HG03342 (cell line): ENCODE data around the gene RTN4.

Experiments
- ATAC-seq: cut with Tn5 transposase; IDR thresholded peaks from one replicate; pipeline ENCODE4 v1.9.1; 2021; ENCODE audit warnings: mild to moderate bottlenecking, moderate library complexity; ENCODE audit not compliant: unreplicated experiment

Gene RTN4

GRCh38 chr2:55045780-55046179, 4.5 kb downstream of the RTN4 start:
- no peak for ATAC-seq

- ATAC-seq, result no peak
Measured at GRCh38 chr2:55043841-55044240, 6.4 kb downstream of the RTN4 start.

DNA sequence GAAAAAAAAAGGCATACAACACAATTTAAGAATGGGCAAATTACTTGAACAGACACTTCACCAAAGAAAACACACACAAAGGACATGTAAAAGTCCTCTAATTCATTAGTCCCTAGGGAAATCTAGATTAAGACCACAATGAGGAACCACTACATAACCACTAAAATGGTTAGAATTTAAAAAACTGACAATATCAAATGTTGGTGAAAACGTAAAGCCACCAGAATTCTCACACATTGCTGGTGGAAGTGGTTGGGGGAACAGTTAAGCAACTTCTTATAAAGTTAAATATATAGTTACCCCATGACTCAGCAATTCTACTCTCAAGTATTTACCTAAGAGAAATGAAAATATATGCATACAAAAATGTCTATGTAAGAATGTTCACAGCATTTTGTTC, 11.8 kb downstream of the RTN4 start:
- no peak for ATAC-seq

GRCh38 chr2:55035716-55036115, 14.5 kb downstream of the RTN4 start:
- no peak for ATAC-seq

GRCh38 chr2:55033921-55034320, 16.3 kb downstream of the RTN4 start:
- no peak for ATAC-seq

DNA sequence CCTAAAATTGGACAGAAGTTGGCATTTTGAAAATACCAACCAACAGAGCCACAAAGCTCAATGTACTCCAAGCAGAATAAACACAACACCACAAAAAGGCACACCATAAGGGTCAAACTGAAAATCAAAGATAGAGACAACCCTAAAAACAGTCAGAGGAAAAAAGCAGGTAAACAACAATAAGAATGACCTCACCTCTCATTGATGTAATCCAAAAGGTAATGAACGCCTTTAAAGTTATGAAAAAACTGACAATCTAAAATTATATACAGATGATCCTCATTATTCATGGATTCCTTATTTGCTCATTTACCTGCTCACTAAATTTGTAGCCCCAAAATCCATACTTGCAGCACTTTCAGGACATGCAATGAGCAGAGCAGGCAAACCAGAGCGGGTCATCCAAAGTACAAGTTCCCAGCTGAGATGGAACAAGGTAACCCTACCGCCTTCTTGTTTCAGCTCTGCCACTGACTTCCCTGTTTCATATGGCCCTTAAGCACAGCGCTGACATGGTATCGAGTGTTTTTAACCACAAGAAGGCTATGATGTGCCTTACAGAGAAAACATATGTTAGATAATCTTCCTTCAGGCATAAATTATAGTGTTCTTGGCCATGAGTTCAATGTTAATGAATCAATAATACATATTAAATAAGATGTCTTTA, 17.0 kb downstream of the RTN4 start:
- ATAC-seq, result peak; percentile 98

- ATAC-seq, result no peak
Measured at GRCh38 chr2:55031505-55031904, 18.7 kb downstream of the RTN4 start.

DNA sequence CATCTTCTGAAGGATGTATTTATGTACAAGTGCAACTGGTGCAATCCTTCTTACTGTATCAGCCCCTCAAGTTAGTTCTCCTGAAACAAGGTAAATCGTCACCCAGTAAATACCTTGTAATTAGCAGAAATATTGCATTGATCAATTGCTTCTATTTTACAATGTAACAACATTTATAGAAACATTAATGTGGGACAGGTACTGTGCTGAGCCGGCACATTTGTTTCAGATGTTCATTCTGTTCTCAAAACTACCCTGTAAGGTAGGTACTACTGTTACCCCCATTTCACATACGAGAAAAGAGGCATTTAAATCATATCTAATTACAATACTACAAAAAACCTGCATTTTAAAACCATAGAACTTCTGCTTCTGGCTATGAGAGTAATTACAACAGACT, 19.5 kb downstream of the RTN4 start:
- no peak for ATAC-seq

- ATAC-seq, result no peak
Measured at GRCh38 chr2:55029098-55029497, 21.2 kb downstream of the RTN4 start.

GRCh38 chr2:55027226-55027625, 23.0 kb downstream of the RTN4 start:
- no peak for ATAC-seq

GRCh38 chr2:55026202-55026601, 24.0 kb downstream of the RTN4 start:
- ATAC-seq, result no peak

DNA sequence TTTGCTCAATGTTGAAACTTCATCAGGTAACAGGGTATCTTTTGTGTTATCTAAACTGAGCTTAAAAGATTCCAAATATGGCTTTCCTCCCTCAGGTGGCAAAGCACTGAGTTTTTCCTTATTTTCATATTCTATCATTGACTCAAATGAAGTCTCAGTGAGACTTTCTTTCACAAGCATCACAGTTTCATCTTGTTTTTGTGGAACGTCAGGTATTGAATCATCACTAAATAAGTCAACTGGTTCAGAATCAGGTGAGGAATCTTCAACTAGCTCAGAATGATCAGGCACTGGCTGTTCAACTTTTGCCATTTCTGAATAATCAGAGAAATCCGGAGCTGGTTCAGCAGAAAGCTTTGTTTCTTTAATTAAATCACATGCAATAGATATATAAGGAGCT, 24.6 kb downstream of the RTN4 start:
- ATAC-seq, result peak; percentile 42

- ATAC-seq, result peak; percentile 45
Measured at GRCh38 chr2:55025082-55025481, 25.2 kb downstream of the RTN4 start.

GRCh38 chr2:55022476-55022875, 27.8 kb downstream of the RTN4 start:
- no peak for ATAC-seq

- ATAC-seq, result no peak
Measured at GRCh38 chr2:55019526-55020258, 30.6 kb downstream of the RTN4 start.

GRCh38 chr2:55018619-55019018, 31.6 kb downstream of the RTN4 start:
- no peak for ATAC-seq

- ATAC-seq, result no peak
Measured at GRCh38 chr2:55017880-55018279, 32.4 kb downstream of the RTN4 start.

DNA sequence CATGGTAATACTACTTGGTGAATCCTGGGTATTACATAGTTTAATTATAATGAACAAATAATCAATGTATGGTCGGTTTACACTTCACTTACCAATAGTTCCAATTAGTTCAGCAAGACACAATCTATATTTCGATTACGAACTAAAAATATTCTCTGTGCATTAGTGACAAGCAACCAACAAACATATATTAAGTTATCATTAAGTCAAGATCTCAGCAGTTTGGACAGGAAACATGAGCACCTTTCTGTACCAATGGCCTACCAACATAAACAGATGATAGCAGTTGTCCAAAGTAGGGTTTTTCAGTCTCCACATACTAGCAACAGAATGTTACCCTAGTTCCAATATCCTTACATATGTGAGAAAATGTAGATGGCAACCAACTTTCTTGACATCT, 32.8 kb downstream of the RTN4 start:
- ATAC-seq, result no peak

- ATAC-seq, result no peak
Measured at GRCh38 chr2:55014962-55015939, 35.0 kb downstream of the RTN4 start.

DNA sequence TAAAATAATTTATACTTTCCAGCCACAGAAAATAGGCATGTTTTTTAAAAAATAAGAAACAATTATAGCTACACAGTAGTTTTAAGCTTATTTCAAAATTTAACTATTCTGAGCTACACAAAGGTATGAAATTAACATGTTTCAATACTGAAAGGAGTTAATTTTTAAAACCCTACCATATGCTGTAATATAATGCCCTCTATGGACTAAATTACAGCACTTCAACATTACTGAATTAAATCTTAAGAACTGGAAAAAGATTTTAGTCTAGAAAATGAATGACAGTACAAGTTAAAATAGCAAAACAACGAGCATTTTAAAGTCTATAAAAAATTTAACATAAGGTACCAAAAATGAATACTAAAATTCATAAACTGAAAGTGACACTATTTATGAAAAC, 36.3 kb downstream of the RTN4 start:
- ATAC-seq, result no peak

DNA sequence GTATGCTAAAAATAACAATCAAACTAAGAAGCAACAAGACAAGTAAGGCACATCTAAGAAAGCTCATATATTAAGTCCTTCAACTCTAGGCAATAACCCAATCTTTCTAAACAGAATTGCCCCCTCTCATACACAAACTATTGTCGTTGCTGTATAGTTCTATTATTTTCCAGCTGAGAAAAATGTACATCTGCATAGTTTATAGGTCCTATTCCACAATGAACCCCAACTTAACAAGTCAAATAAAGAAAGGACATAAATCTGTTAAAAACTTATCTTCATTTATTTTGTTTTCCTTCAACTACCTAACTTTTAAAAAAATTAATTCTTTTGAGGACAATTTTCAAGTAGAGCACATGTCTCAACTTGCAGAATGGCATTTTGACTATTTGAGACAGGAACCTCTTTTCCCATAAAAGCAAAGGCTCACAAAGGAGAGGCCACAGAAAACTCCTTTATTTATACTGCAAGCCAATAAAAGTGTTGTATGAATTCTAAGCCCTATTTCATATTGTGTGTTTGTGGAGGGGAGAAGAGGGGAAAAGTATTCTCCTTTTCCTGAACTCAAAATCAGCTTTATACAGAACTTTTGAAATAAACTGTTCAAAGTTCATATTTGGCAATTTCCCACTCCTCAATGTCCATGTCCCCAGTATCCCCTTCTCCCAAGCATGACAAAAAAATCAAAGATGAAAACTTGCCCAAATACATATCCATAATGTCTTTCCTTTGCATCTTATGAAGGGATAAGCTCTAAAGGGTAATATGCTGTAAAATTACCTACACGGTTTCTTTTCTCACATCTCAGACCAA, 37.4 kb downstream of the RTN4 start:
- ATAC-seq, result no peak
